HL-60 (cell line): ENCODE results near the gene BCAS3.

ENCODE experiments used
- POLR2AphosphoS5 ChIP-seq: IDR thresholded peaks from 2 replicates; pipeline ENCODE4 v1.6.1; 2012; ENCODE audit warnings: low read depth
- TF ChIP-seq, protein P1 (sequence below): IDR thresholded peaks from 2 replicates; pipeline ENCODE4 v1.6.1; 2012; ENCODE audit warnings: low read depth; ENCODE audit not compliant: insufficient replicate concordance

DNA sequence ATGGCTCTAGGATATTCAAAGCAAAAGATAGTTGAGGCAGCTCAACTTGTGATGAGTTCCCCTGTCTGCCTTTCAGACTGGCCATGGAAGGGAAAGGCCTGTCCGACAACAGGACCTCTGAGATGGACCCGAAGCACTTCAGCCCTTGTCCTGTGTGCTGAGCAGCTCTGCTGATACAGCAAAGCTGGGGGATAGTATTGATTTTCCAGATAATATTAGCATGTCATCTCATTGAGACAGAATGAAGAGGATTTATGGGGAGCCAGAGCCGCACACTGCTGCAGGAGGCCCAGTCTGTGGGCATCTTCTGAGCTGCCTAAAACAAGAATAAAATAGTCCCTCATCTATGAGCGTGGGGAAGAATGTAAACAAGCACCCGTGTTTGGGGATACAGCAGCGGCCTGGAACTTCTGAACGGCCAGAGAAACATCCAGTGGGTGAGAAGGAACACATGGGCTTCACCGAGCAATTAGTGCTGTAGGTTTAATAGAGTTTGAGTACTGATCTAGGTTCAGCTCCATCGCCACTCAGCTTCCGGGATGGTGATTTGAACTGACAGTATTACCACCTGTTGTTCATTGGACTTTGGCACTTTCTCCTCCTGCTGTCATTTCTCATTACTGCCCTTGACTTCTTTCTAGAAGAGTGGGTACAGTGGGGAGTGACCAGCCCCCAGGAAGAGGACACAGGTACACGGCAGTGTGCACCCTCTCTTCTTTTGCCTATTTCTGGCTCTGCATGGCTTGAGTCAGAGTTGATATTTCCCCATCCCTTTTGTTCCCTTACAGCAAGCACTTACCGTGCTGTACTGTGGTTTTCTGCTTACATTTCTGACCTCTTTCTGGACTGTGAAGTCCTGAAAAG, 625.5 kb downstream of the BCAS3 start:
- TF ChIP-seq, protein P1, sequence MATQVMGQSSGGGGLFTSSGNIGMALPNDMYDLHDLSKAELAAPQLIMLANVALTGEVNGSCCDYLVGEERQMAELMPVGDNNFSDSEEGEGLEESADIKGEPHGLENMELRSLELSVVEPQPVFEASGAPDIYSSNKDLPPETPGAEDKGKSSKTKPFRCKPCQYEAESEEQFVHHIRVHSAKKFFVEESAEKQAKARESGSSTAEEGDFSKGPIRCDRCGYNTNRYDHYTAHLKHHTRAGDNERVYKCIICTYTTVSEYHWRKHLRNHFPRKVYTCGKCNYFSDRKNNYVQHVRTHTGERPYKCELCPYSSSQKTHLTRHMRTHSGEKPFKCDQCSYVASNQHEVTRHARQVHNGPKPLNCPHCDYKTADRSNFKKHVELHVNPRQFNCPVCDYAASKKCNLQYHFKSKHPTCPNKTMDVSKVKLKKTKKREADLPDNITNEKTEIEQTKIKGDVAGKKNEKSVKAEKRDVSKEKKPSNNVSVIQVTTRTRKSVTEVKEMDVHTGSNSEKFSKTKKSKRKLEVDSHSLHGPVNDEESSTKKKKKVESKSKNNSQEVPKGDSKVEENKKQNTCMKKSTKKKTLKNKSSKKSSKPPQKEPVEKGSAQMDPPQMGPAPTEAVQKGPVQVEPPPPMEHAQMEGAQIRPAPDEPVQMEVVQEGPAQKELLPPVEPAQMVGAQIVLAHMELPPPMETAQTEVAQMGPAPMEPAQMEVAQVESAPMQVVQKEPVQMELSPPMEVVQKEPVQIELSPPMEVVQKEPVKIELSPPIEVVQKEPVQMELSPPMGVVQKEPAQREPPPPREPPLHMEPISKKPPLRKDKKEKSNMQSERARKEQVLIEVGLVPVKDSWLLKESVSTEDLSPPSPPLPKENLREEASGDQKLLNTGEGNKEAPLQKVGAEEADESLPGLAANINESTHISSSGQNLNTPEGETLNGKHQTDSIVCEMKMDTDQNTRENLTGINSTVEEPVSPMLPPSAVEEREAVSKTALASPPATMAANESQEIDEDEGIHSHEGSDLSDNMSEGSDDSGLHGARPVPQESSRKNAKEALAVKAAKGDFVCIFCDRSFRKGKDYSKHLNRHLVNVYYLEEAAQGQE = no peak
- no peak for TF ChIP-seq POLR2AphosphoS5
